ENCODE results near the gene FMO2. TPM values are rescaled to one million over a fixed set of nuclear protein-coding genes. Genes with fewer than 3 reads are reported as not detected.
A peak's percentile ranks its signal among the peaks of the same experiment; 100 is the strongest.

The FMO2 gene

GRCh38 chr1:171258943-171259342, 73.8 kb downstream of the FMO2 start:
- H3K9ac ChIP-seq (ENCODE audit: low read length), result peak overlapping the region; percentile 55
- H3K14ac ChIP-seq (ENCODE audit: low read length in 2 of 2), result no peak overlapping the region
- no peak overlapping the region for H3K27ac ChIP-seq (ENCODE audit: low read length, poor library complexity, severe bottlenecking)
- no peak overlapping the region for H2BK12ac ChIP-seq (ENCODE audit: low read length in 2 of 2)
- no peak overlapping the region for H2BK120ac ChIP-seq (ENCODE audit: low read depth, low read length)
- H3K36me3 ChIP-seq (ENCODE audit: control insufficient read depth in 1 of 2, insufficient read depth in 2 of 2, low read depth in 1 of 2, low read length in 2 of 2), result no peaks in the 10 kb centered on the region
- H4K91ac ChIP-seq (ENCODE audit: low read length), result no peak overlapping the region
- no peaks in the 10 kb centered on the region for H3K9me3 ChIP-seq (ENCODE audit: control insufficient read depth, low read length)
- H2AK5ac ChIP-seq (ENCODE audit: low read length, severe bottlenecking), result no peak overlapping the region
- H3K18ac ChIP-seq (ENCODE audit: low read depth in 1 of 2, low read length in 2 of 2), result no peak overlapping the region
- H2BK15ac ChIP-seq (ENCODE audit: low read depth, poor library complexity, severe bottlenecking), result no peak overlapping the region
- peaks cover 4% of the 10 kb centered on the region for H3K4me1 ChIP-seq (ENCODE audit: control insufficient read depth, insufficient read depth, low read depth, low read length)
- H3K23ac ChIP-seq (ENCODE audit: low read length in 2 of 2), result no peak overlapping the region
- H3K4me2 ChIP-seq (ENCODE audit: low read length, poor library complexity, severe bottlenecking), result no peak overlapping the region
- H3K4me3 ChIP-seq (ENCODE audit: insufficient read depth in 1 of 2, low read depth in 1 of 2, low read length in 2 of 2), result peak overlapping the region in 1 of 2 experiments; percentile 47
- no peak for DNase-seq
- H3K27me3 ChIP-seq (ENCODE audit: control insufficient read depth in 1 of 2, insufficient read depth in 1 of 2, low read length in 2 of 2), result peaks cover 0 to 27% of the 10 kb centered on the region in 2 experiments
- 68% methylated on average over 2 of the region's 2 CpGs for WGBS
- H2BK5ac ChIP-seq (ENCODE audit: low read depth, low read length, poor library complexity, severe bottlenecking), result no peak overlapping the region
- no peaks in the 10 kb centered on the region for H3K79me1 ChIP-seq (replicated peaks; ENCODE audit: low read length, poor library complexity, severe bottlenecking)
- H3K4ac ChIP-seq (ENCODE audit: low read depth in 1 of 2, low read length in 2 of 2), result no peak overlapping the region
- no peak overlapping the region for H2AFZ ChIP-seq (ENCODE audit: low read depth, low read length)
- H4K8ac ChIP-seq (ENCODE audit: low read length), result no peak overlapping the region

Small RNA genes lying within 50 kb of the gene (small RNA-seq; reads per million reads assigned to genes)
- not detected for gene RF00019 (ENCODE audit: low read depth)

All from mesenchymal stem cell (in vitro differentiated cells and primary cell).